K562 (cell line): ENCODE data around the gene PRPF8. TPM values are rescaled to one million over a fixed set of nuclear protein-coding genes. Genes with fewer than 3 reads are reported as not detected.

Source experiments
- BMI1 ChIP-seq: fragments of 150-350 bp; IDR thresholded peaks from 2 replicates; pipeline ENCODE4 v1.6.1; 2014; ENCODE audit warnings: low read length
- BRD4 ChIP-seq: fragments of 200-600 bp; sonication (generic); IDR thresholded peaks from 2 replicates; pipeline ENCODE4 v1.6.1; 2017; ENCODE audit warnings: inconsistent platforms
- GABPB2 ChIP-seq: fragments of 250-450 bp; sonication (Bioruptor Pico); conservative IDR thresholded peaks from 2 replicates; pipeline ENCODE4 v1.5.1; 2021; ENCODE audit warnings: mild to moderate bottlenecking
- GTF2A2 ChIP-seq: IDR thresholded peaks from 2 replicates; pipeline ENCODE4 v1.6.1; 2016; ENCODE audit warnings: mild to moderate bottlenecking, missing genetic modification characterization, missing compliant biosample characterization
- KLF1 ChIP-seq: fragments of 450-650 bp; IDR thresholded peaks from 2 replicates; pipeline ENCODE4 v1.6.1; 2016; ENCODE audit warnings: missing genetic modification characterization, missing compliant biosample characterization
- NFATC3 ChIP-seq: fragments of 450-650 bp; IDR thresholded peaks from 2 replicates; pipeline ENCODE4 v1.6.1; 2017; ENCODE audit warnings: mild to moderate bottlenecking
- POLR2H ChIP-seq: IDR thresholded peaks from 2 replicates; pipeline ENCODE4 v1.6.1; 2016; ENCODE audit warnings: missing genetic modification characterization, low read depth, mild to moderate bottlenecking, control low read depth, missing compliant biosample characterization, moderate library complexity
- POLR3A ChIP-seq: IDR thresholded peaks from 2 replicates; pipeline ENCODE4 v1.6.1; 2011; ENCODE audit warnings: borderline replicate concordance, mild to moderate bottlenecking, moderate library complexity; ENCODE audit not compliant: insufficient read length, insufficient read depth; ENCODE audit errors: extremely low read depth
- PURB ChIP-seq: sonication (generic); formaldehyde crosslinking; IDR thresholded peaks from 2 replicates; pipeline ENCODE4 v1.9.0; 2021; ENCODE audit warnings: low read depth, mild to moderate bottlenecking, missing genetic modification reagents
- RBBP5 ChIP-seq: fragments of 200-600 bp; sonication (generic); IDR thresholded peaks from 2 replicates; pipeline ENCODE4 v1.6.1; 2012; ENCODE audit warnings: borderline replicate concordance, mild to moderate bottlenecking, low read length, control low read depth, inconsistent platforms; ENCODE audit not compliant: insufficient read depth, poor library complexity, severe bottlenecking
- SMARCA4 ChIP-seq: fragments of 450-650 bp; IDR thresholded peaks from 2 replicates; pipeline ENCODE4 v1.6.1; 2016
- SRSF7 ChIP-seq: fragments of 200-400 bp; formaldehyde crosslinking; optimal IDR thresholded peaks from 2 replicates; pipeline ENCODE3; 2017; ENCODE audit warnings: mild to moderate bottlenecking, low read depth, low read length
- ZBED1 ChIP-seq: IDR thresholded peaks from 2 replicates; pipeline ENCODE4 v1.6.1; 2014
- ZNF41 ChIP-seq: fragments of 250-450 bp; sonication (Bioruptor Pico); conservative IDR thresholded peaks from 2 replicates; pipeline ENCODE4 v1.4.0; 2020; ENCODE audit warnings: mild to moderate bottlenecking
- ZNF830 ChIP-seq: fragments of 250-450 bp; sonication (Bioruptor Pico); IDR thresholded peaks from 2 replicates; pipeline ENCODE4 v1.5.0; 2021; ENCODE audit warnings: mild to moderate bottlenecking
- polyA plus RNA-seq, 8 experiments: library from polyadenylated mRNA; depleted of rRNA in 4 of 8; stranded (reverse) in 5 of 8; unstranded in 3 of 8; fragments of >200 nt; fragmentation: Nextera tagmentation in 2 of 8; fragmentation: Illumina TruSeq in 1 of 8; extraction: Ambion mirVana in 2 of 8; extraction: Trizol in 1 of 8; gene quantifications; 2 replicates each; pipeline versions ENCODE4 v1.2.1 to v1.2.3, GENCODE V29; 2011 to 2014; ENCODE audit warnings: inconsistent platforms in 1 of 8, missing spikeins in 1 of 8
- total RNA-seq, 7 experiments: library from RNA; depleted of rRNA in 6 of 7; stranded (reverse); fragments of >200 nt in 6 of 7; fragmentation: Illumina TruSeq in 2 of 7; extraction: Trizol in 2 of 7; gene quantifications; 2 replicates each; pipeline versions ENCODE4 v1.2.1 to v1.2.3, GENCODE V29; 2011 to 2021; ENCODE audit warnings: low replicate concordance in 1 of 7
- TF ChIP-seq, protein P1 (sequence below), 2 experiments: IDR thresholded peaks; 2 replicates each; pipeline ENCODE4 v1.6.1; 2012; ENCODE audit warnings: improper control_type of control experiment in 2 of 2, low read depth in 2 of 2, low read length in 2 of 2, borderline replicate concordance in 1 of 2
- TF ChIP-seq, protein P2 (sequence below): fragments of 450-650 bp; IDR thresholded peaks from 2 replicates; pipeline ENCODE4 v1.6.1; 2014; ENCODE audit warnings: low read depth, mild to moderate bottlenecking, moderate library complexity, borderline replicate concordance
- TF ChIP-seq, protein P3 (sequence below): fragments of 450-650 bp; formaldehyde crosslinking; IDR thresholded peaks from 2 replicates; pipeline ENCODE4 v1.4.0; 2020; ENCODE audit warnings: mild to moderate bottlenecking, moderate library complexity
- TF ChIP-seq, protein P4 (sequence below): fragments of 250-450 bp; sonication (Bioruptor Pico); IDR thresholded peaks from 2 replicates; pipeline ENCODE4 v1.5.0; 2021
- TF ChIP-seq, protein P5 (sequence below): fragments of 450-650 bp; IDR thresholded peaks from 2 replicates; pipeline ENCODE4 v1.6.1; 2017; ENCODE audit warnings: antibody characterized with exemption

The PRPF8 gene
- total and polyA plus RNA-seq, 9 of the 15 experiments (the other 6 are each of a cell fraction or from before 2014, with no cell fraction given), result 64.3 to 294 (median 85.9) TPM

DNA sequence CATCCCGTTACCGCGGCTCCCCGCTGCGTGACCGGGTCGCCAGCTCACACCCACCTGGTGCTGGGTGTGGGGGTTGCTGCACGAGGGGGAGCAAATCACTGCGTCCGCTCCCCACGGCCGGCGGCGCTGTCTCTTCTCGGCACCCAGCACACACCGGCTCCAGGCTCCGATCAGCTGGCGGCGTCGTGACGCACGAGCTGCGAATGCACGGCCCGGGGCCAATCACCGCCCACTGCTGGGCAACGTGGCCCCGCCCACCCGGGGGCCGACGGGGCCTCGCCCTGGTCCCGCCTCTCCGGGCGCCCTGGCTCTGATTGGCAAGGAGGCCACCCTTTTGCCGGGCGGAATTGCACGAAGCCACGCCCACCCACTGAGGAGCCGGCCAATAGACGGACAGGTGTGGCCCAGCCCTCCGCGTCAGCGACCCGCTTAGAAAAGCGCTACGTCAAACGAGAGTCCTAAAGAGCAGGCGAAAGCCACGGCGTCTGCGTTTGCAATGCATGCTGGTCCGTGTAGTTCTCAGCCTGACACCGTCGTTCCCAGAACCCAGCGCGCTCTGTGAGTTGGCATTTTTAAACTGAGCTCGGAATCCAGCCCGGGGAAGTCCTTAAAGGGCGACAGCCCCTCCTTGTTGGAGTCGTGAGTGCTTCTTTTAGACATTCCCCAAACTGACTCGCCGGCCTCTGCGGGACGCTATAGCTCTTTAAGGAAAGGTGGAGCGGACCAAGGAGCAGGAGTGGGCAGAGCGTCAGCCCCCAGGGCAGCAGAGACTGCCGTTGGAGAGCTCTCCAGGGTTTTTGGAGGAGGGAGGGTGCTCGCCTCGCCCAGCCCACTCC lies 31.6 kb upstream of the PRPF8 start (continued):
- TF ChIP-seq PURB (CRISPR knock-in tag) (no peak), ZBED1 (no peak), KLF1 (no peak), SRSF7 (no peak), ZNF41 (no peak), POLR3A (no peak), POLR2H (tag) (peak; percentile 78), SMARCA4 (no peak), GABPB2 (CRISPR knock-in tag) (no peak), BRD4 (no peak; the same call in 1 of the 2 replicates), ZNF830 (no peak), RBBP5 (no peak), BMI1 (no peak), GTF2A2 (tag) (no peak), NFATC3 (no peak)
- TF ChIP-seq, protein P1, sequence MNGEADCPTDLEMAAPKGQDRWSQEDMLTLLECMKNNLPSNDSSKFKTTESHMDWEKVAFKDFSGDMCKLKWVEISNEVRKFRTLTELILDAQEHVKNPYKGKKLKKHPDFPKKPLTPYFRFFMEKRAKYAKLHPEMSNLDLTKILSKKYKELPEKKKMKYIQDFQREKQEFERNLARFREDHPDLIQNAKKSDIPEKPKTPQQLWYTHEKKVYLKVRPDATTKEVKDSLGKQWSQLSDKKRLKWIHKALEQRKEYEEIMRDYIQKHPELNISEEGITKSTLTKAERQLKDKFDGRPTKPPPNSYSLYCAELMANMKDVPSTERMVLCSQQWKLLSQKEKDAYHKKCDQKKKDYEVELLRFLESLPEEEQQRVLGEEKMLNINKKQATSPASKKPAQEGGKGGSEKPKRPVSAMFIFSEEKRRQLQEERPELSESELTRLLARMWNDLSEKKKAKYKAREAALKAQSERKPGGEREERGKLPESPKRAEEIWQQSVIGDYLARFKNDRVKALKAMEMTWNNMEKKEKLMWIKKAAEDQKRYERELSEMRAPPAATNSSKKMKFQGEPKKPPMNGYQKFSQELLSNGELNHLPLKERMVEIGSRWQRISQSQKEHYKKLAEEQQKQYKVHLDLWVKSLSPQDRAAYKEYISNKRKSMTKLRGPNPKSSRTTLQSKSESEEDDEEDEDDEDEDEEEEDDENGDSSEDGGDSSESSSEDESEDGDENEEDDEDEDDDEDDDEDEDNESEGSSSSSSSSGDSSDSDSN (IDR thresholded peaks at IDR 0.05; ENCODE audit: borderline replicate concordance in 1 of 2, low read depth in 2 of 2, low read length in 2 of 2), result no peak
- TF ChIP-seq, protein P2, sequence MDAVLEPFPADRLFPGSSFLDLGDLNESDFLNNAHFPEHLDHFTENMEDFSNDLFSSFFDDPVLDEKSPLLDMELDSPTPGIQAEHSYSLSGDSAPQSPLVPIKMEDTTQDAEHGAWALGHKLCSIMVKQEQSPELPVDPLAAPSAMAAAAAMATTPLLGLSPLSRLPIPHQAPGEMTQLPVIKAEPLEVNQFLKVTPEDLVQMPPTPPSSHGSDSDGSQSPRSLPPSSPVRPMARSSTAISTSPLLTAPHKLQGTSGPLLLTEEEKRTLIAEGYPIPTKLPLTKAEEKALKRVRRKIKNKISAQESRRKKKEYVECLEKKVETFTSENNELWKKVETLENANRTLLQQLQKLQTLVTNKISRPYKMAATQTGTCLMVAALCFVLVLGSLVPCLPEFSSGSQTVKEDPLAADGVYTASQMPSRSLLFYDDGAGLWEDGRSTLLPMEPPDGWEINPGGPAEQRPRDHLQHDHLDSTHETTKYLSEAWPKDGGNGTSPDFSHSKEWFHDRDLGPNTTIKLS, result peak; percentile 94
- TF ChIP-seq, protein P3, sequence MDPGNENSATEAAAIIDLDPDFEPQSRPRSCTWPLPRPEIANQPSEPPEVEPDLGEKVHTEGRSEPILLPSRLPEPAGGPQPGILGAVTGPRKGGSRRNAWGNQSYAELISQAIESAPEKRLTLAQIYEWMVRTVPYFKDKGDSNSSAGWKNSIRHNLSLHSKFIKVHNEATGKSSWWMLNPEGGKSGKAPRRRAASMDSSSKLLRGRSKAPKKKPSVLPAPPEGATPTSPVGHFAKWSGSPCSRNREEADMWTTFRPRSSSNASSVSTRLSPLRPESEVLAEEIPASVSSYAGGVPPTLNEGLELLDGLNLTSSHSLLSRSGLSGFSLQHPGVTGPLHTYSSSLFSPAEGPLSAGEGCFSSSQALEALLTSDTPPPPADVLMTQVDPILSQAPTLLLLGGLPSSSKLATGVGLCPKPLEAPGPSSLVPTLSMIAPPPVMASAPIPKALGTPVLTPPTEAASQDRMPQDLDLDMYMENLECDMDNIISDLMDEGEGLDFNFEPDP (CRISPR knock-in tag), result no peak
- TF ChIP-seq, protein P4, sequence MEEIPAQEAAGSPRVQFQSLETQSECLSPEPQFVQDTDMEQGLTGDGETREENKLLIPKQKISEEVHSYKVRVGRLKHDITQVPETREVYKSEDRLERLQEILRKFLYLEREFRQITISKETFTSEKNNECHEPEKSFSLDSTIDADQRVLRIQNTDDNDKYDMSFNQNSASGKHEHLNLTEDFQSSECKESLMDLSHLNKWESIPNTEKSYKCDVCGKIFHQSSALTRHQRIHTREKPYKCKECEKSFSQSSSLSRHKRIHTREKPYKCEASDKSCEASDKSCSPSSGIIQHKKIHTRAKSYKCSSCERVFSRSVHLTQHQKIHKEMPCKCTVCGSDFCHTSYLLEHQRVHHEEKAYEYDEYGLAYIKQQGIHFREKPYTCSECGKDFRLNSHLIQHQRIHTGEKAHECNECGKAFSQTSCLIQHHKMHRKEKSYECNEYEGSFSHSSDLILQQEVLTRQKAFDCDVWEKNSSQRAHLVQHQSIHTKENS (CRISPR knock-in tag), result no peak
- TF ChIP-seq, protein P5, sequence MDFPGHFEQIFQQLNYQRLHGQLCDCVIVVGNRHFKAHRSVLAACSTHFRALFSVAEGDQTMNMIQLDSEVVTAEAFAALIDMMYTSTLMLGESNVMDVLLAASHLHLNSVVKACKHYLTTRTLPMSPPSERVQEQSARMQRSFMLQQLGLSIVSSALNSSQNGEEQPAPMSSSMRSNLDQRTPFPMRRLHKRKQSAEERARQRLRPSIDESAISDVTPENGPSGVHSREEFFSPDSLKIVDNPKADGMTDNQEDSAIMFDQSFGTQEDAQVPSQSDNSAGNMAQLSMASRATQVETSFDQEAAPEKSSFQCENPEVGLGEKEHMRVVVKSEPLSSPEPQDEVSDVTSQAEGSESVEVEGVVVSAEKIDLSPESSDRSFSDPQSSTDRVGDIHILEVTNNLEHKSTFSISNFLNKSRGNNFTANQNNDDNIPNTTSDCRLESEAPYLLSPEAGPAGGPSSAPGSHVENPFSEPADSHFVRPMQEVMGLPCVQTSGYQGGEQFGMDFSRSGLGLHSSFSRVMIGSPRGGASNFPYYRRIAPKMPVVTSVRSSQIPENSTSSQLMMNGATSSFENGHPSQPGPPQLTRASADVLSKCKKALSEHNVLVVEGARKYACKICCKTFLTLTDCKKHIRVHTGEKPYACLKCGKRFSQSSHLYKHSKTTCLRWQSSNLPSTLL, result no peak
